ENCODE data around the gene PTK7. TPM values are rescaled to one million over a fixed set of nuclear protein-coding genes. Genes with fewer than 3 reads are reported as not detected.

The PTK7 gene
- total RNA-seq, 2 donors from 2014 or later, result 0.56 to 1.0 TPM

Other genes with a start within 250 kb of the PTK7 start
- gene RPL7L1, start 196.7 kb upstream of the PTK7 start, total RNA-seq, result 100 to 1,000 TPM; 116 to 150 TPM
- gene PTCRA, start 160.3 kb upstream of the PTK7 start, total RNA-seq, result not detected
- 10 to 100 TPM; 28.5 to 30.5 TPM for gene CNPY3, start 146.8 kb upstream of the PTK7 start, total RNA-seq
- under 1 TPM; 0.24 to 0.30 TPM for gene GNMT, start 115.6 kb upstream of the PTK7 start, total RNA-seq
- gene PEX6, start 97.1 kb upstream of the PTK7 start, total RNA-seq, result 10 to 100 TPM in 1 of 2 donors, 1 to 10 TPM in 1; 9.6 to 16.4 TPM
- gene PPP2R5D, start 91.7 kb upstream of the PTK7 start, total RNA-seq, result 10 to 100 TPM; 55.8 to 62.5 TPM
- 10 to 100 TPM; 75.7 to 93.8 TPM for gene MEA1, start 62.4 kb upstream of the PTK7 start, total RNA-seq
- gene KLHDC3, start 62.1 kb upstream of the PTK7 start, total RNA-seq, result 10 to 100 TPM; 64.0 to 65.6 TPM
- gene RRP36, start 54.7 kb upstream of the PTK7 start, total RNA-seq, result 10 to 100 TPM; 31.4 to 78.1 TPM
- gene CUL7, start 22.5 kb upstream of the PTK7 start, total RNA-seq, result 10 to 100 TPM; 11.4 to 22.3 TPM
- 10 to 100 TPM; 65.2 to 67.3 TPM for gene MRPL2, start 16.9 kb upstream of the PTK7 start, total RNA-seq
- gene KLC4, start 16.7 kb upstream of the PTK7 start, total RNA-seq, result 10 to 100 TPM; 19.7 to 31.4 TPM
- gene SRF, start 95.0 kb downstream of the PTK7 start, total RNA-seq, result 10 to 100 TPM; 36.2 to 63.4 TPM
- 10 to 100 TPM; 40.7 to 44.9 TPM for gene CUL9, start 105.9 kb downstream of the PTK7 start, total RNA-seq
- gene DNPH1, start 153.2 kb downstream of the PTK7 start, total RNA-seq, result 10 to 100 TPM; 42.6 to 57.8 TPM
- 1 to 10 TPM; 2.2 to 3.6 TPM for gene TTBK1, start 167.2 kb downstream of the PTK7 start, total RNA-seq
- not detected for gene SLC22A7, start 221.9 kb downstream of the PTK7 start, total RNA-seq
- 1 to 10 TPM; 4.2 to 4.6 TPM for gene CRIP3, start 232.5 kb downstream of the PTK7 start, total RNA-seq